SHP77 treated with DMSO at 0.1 percent for 48 hours (cell line): ENCODE measurements around the gene RAI1.
A peak's percentile ranks its signal among the peaks of the same experiment; 100 is the strongest.
"Not testable (repeated sequence)": the region's sequence is repeated elsewhere in the genome, so short reads cannot be mapped to it uniquely, and the experiment has no call there.

Experiments
- DNase-seq: peaks from one replicate; lab custom pipeline; 2025; lab: John Stamatoyannopoulos, UW

The RAI1 gene

DNA sequence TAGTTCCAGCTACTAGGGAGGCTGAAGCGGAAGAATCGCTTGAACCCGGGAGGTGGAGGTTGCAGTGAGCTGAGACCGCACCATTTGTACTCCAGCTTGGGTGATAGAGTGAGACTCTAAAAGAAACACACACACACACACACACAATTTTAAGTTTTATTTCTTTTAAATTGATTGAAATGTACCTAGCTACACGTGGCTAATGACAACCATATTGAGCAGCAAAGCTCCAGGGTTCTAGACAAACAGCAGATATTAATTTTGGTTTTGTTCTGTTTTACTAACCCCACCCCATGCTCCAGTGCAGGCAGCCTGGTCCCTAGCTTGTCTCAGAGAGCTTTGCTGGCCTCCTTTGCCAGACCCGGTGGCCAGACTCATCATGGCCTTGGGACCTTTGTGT lies 16.0 kb upstream of the RAI1 start:
- DNase-seq, result no peak

DNA sequence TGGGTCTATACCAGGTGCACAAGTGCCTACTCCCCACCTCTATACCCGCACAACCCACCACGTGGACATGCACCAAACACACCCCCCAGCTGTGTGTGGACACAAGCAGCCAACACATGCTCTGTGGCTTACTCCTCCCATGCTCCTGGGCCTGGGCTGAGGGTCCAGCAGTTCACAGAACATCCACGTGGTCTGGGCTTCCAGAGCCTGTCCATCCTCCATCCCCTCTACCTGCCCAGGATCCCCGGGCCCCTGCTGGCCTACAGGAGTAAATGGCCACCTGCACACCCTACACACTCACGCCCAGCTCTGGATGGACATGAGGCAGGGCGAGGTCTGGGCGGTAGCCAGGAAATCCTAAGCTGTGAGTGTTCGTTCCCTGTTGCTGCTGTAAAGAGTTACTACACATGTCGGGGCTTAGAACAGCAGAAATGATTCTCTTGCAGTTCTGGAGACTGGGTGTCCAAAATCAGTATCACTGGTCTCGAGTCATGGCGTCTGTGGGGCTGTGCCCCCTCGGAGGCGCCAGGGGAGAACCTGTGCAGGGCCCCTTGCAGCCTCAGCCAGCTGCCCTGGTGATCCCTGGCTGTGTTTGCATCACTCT lies 15.0 kb upstream of the RAI1 start:
- DNase-seq, result no peak

DNA sequence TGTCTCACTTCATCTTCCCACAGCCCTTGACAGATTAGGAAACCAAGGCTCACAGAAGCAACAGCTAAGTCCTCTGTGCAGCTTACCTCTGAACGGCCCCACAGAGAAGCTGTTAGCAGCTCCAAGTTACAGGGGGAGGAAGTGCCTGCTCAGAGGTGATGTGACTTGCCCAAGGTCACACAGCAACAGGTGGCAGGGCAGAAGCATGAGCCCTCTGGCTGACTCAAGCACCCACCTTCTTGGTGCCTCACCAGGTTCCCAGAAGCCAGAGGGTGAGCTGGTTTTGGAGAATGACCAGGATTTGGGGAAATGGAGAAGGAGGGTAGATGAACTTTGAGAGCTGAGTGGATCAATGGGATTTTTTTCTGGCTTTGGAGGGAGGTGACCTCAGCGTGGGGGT lies 14.0 kb upstream of the RAI1 start:
- no peak for DNase-seq

DNA sequence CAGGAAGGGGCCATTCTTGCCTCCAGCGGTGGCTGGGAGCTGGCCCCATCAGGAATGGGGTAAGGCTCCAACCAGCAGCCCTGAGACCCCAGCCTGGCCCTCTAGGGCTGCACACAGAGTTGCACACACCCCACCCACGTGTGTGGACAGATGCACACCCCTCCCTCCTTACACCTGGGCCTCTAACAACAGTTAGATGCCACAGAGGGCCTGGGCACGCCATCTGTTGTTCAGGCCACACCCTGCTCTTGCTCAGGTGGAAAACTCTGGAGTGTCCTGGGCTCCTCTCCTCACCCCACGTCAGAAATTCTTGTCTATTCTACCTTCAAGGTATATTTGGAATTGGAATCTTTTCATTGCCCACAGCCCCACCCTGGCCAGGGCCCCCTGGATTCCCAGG lies 13.3 kb upstream of the RAI1 start:
- DNase-seq, result no peak

DNA sequence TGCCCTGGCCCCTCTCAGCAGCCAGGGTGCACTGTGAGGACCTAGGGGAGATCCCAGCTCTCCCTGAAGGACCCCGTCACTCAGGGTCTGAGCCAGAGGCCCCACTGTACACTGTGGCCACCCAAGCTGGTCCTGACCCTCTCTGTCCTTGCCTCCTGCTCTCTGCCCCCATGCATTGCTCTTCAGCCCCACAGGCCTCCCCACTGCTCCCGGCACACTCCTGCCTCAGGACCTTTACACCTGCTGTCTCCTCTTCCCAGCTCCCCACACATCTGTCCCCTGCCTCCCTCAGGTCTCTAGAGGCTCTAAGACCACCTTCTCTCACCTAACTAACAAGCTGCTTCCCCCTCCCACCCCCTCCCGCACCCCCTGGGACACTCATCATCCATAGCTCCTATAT lies 12.9 kb upstream of the RAI1 start:
- no peak for DNase-seq

DNA sequence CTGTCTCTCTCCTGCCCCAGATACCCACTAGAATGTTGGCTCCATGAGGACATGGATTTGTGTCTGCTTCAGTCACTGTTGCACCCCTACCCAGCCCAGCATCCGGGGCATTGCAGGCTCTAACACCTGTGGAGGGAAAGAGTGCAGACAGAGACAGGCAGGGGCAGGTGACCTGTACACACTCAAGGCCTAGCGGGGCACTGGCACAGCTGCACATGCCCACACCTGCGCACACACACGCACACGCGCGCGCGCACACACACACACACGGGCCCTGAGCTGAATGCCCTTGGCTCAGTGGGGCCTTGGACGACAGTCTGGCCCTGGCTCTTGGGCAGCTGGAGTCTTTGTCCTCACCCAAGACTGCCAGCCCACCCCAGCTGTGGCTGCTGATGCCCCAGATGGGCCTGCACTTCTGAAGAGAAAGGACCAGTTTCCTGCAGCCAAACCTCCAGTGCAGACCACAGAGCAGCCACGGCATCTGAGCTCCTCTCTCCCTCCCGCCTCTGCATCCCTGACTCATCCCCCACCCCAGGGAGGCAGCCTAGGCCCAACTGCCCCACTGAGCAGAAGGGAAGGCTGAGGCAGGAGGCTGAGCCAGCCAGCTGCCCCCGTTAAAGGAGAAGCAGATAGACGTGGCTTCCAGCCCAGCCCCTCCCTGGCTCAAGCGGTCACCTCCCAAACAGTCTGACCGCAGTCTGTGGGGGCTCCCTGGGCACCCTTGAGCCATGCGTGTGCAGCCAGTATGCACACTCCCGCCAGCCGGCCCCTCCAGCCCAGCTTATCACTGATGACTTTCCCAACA lies 12.3 kb upstream of the RAI1 start:
- DNase-seq, result peak; percentile 49

DNA sequence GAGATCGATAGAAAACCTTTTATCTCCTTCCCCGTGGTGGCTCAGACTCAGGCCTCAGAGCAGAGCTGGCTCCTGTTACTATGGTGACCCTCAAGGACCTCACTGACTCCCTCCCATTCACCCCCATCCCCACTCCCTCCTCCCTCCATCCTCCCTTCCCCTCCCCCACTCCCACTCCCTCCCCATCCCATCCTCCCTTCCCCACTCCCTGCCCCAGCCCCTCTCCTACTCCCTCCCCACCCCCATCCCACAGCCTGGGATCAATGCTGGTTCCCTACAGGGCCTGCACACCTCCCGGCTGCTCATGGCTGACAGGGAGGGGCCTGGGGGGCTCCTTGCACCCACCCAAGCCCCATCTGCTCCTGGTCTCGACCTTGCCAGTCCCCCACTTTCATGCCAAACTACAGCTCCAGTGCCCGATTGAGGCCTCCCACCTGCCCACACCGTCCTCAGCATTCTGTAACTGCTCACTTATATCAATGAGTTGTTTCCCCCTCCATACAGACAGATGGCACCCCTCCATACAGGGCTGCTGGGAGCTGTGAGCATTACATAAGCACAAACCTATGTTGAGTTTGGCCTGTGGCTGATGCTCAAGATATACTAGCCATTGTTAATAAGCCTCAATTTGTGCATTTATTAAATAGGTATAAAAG lies 11.6 kb upstream of the RAI1 start:
- DNase-seq, result no peak

DNA sequence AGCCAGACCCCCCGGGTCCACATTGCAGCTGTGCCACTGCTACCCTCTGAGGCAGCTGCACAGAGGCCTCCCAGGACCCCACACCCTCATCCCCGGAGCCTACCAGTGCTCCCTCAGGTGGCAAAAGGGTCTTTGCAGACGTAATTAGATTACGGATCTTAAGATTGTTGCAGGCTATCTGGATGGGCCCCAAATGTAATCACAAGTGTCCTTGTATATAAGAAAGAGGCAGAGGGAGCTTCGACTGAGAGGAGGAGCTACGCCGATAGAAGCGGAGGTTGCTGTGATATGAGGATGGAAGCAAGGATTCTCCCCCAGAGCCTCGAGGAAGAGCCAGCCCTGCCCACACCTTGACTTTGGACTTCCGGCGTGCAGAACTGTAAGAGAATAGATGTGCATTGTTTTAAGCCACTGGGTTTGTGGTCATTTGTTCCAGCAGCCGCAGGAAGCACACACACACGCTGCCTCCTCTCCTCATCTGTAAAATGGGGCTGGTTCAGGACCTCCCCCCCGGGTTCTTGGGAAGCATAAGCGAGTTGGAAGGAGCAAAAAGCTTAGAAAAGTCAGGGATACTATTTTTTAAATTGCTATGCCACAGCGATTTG lies 10.5 kb upstream of the RAI1 start:
- no peak for DNase-seq

DNA sequence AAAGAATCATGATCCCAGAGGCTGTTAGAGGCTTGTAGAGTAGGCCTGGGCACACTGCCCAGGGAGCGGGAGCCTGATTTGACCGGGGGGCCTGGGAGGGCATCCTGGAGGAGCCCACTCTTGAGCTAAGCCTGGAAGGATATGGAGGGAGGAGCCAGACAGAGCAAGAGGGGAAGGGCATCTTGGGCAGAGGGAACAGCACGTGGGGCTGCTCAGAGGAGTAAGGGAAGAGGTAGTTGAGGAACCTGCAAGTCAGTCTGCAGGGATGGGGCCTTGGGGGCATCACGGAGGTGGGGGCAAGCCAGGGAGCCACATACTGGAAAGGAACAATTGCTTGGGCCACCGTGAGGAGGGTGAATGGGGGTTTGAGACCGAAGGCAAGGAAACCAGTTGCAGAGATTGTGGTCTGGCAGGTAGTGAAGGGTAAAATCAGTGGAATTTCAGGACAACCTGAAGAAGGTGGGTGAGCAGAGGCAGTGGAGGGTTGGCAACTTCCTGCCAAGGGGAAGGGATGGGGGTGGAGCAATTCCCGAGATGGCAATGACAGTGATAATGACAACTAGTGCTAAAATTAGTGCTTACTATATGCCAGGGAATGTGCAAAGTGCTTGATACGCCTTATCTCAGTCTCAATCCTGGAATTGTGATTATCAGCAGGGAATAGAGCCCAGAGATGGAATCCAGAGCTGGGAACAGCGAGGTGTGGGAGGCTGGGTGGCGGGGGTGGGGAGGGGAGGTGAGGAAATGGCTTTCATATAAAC lies 9.7 kb upstream of the RAI1 start:
- no peak for DNase-seq

DNA sequence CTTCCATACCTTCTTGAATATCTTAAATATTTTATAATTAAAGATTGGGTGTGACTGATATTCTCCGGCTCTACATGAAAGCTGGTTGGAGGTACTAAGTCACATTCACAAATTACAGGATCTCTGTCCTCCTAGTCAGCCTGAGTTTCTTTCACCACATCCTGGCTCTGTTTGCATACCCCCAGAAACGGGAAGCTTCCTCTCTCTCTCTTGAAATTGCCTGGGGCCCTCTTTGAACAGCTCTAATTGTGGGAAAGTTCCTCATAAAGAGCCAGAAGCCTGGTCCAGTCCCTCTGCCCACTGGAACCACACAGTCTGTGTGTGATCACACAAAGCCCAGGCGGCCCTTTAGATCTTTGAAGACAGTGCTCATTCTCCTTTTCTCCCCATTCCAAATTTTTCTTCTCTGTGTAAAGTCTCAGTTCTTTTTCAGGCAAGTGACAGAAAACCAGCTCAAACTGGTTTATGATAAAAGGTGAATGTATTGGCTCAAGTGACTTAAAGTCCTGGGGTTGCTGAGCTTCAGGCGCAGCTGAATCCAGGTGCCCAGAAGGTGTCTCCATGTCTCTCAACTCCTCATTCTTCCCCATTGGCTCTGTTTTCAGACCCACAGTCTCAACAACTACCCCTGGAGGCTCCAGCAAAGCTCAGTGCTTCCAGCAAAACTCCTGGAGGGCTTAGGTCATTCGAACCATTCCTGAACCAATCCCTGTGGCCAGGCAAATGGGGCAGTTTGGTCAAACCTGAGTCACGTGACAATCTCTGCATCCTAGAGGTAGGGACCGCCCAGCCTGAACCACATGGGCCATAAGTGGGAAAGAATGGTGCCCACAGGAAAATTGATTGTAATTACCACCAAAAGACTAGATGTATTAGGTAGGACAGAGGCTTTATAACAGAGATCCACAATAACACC lies 8.5 kb upstream of the RAI1 start:
- DNase-seq, result no peak

DNA sequence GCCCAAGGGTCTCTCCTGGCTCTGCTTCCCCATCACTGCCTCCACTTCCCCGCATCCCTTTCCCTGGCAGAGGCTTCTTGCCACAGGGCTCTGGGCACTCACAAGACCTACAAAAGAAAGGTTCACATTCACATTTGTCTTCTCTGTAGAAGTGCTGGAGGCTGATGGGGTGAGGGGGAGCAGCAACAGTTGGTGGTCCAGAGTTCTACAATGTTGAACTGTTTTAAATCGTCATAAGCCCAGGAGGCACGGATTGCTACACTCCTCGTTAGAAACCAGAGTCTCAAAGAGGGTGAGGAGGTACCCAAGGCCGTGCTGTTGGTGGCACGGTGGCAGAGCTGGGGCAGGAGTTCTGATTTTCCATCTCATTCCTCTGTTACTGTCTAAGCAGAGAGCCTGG lies 5.8 kb upstream of the RAI1 start:
- no peak for DNase-seq

DNA sequence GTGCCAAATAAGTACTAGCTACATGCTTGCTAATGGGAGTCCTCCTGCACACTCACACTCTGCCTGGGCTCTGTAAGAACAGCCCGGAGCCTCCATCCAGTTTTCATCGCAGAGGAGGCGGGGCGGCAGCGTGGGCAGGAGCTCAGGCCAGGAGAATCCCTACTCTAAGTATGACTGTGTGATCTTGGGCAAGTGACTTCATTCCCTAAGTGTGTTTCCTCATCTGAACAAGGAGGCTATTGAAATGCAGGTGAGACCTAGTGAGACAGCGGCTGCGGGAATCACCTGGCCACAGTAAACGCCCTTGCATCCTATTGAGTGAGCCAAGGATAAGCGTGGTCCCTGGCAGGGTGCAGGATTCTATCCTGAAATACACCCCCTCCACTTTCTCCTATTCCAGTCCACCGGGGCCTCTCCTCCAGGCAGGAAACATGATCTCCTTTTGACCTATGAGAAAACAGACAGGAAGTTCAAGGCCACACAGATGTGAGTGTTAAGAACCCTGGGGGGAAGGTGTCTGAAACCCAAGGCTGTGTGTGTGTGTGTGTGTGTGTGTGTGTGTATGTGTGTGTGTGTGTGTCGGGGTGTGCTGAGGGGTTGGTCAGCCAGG lies 5.2 kb upstream of the RAI1 start:
- no peak for DNase-seq

DNA sequence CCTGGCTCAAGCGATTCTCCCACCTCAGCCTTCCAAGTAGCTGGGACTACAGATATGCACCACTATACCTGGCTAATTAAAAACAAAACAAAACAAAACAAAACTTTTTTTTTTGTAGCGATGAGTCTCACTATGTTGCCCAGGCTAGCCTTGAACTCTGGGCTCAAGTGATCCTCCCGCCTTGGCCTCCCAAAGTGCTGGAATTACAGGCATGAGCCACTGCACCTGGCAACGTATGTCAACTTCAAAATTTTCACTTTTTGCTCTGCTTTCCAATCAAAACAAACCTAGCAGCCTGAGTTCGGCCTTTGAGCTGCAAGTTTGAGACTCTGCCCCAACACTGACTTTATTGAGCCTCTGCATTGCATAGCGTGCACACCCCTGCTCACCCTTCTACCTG lies 4.5 kb upstream of the RAI1 start:
- no peak for DNase-seq

DNA sequence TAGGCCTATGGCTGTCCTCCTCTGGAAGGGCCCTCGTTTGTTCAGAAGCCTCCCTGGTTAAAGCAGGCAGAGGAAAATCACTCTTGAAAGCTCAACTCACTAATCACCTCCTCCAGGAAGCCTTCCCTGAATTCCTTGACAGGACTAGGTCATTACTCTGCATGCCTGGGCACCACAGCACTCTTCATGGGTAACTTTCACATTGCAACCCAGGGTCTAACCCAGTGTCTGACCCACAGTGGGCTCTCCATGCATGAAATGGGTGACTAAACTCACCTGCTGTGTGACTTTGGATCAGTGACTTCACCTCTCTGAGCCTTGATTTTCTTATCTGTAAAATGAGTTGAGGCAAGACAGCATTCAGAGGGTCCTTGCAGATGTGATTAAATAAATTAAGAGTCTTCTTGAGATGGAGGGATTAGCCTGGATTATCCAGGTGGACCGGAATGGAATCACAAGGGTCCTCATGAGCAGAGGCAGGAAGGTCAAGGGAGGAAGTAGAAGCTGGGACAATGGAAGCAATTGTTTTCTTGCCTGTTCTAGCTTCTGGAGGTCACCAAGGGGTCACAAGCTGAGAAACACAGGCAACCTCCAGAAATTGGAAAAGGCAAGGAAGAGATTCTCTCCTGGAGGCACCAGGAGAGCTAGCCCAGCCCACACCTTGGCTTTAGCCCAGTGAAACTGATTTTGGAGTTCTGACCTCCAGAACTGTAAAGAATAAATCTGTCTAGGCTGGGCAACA lies 3.8 kb upstream of the RAI1 start:
- DNase-seq, result no peak

DNA sequence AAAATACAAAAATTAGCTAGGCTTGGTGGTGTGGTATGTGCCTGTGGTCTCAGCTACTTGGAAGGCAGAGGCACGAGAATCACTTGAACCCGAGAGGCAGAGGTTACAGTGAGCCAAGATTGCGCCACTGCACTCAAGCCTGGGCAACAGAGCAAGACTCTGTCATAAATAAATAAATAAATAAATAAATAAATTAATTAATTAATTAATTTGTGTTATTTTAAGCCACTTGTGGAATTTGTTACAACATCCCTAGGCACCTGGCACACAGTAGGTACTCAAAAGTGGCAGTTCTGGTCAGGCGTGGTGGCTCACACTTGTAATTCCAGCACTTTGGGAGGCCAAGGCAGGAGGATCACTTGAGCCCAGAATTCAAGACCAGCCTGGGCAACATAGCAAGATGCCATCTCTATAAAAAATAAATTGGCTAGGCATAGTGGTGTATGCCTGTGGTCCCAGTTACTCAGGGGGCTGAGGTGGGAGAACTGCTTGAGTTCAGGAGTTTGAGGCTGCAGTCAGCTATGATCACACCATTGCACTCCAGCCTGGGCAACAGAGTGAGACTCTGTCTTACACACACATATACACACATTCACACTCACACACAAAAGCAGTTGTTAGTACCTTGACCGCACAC lies 3.1 kb upstream of the RAI1 start:
- not testable (repeated sequence) for DNase-seq

DNA sequence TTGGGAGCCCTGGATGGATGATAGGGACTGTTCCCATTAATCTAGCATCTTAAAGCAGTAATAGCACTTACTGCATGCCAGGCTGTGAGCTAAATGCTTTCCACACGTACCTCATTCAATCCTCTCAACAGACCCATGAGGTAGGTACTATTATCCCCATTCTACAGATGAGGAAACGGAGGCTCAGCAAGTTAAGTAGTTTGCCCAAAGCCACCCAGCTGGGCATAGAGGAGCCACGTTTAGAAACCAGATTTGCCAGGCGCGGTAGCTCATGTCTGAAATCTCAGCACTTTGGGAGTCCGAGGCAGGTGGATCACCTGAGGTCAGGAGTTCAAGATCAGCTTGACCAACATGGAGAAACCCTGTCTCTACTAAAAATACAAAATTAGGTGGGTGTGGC lies 2.0 kb upstream of the RAI1 start:
- no peak for DNase-seq

DNA sequence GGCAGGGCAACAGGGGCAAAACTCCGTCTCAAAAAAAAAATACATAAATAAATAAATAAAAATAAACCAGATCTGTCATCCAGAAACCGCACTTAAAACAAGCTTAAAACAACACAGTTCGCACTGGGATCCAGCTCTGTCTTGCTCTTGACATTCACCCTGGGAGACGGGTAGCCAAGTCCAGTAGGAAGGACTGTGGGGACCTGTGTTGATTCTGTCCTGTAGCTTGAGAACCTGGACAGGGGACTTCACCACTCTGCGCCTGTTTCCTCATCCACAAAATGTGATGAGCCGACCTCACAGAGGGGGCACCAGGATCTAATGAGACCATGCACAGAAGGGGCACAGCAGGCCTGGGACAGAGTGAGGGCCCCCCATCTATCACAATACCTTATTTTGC lies 1.5 kb upstream of the RAI1 start:
- DNase-seq, result no peak

DNA sequence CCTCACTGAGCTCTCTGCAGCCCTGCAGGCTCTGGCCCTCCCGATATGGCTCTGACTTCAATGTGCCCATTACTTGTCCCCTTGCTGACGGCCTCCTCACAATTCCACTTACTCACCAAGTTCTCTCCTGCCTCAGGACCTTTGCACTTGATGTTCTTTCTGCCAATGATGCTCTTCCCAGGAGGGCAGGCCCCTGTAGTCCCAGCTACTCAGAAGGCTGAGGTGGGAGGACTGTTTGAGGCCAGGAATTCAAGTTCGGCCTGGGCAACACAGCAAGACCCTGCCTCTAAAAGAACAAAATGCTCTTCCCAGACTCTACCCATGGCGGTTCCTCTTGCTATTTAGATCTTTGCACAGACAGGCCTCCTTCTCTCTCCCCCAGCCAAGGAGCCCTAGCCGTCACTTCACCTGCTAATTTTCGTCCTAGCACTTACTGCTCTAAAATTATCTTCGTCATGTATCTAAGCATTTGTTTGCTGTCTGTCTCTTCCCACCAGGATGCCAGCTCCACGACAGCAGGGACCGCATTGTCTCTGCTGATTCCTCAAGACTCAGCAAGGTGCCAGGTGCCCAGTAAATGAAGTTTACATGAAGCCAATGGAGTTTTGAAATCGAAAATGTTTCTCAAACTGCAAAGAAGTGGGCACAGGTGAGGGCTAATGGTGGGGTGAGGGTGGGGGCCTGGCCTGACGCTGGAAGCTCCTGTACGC lies 626 bp upstream of the RAI1 start:
- no peak for DNase-seq

DNA sequence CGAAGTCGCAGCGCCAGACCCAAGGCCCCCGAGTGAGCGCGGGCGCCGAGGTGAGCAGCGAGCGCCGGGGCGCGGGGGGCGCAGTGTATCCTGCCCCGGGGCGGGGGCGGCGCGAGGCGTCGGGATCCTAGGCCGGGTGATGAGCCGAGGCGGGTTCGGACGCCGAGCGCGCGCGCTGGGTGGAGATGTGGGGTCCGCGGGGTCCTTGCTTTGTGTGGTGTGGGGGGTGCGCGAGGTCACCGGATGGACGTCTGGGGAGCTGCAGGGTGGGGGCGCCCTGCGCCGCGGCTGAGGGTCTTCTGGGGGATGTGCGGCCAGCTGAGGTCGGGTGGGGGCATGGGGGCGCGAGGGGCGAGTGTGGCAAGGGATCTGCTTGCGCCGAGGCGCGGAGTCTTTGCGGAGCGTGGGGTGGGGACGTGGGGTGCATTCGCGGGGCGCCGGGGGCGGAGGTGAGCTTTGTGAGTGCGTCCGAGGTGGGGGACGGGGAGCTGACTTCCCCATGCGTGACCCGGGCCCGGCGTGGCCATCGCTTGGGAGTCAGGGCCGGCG lies 560 bp downstream of the RAI1 start:
- DNase-seq, result no peak
